Activated naive CD4-positive, alpha-beta T cell treated with anti-CD3 and anti-CD28 coated beads, Interleukin-2, amount 50 U/mL, for 24 hours (primary cell): Measurements from ENCODE around the gene ZKSCAN1.

ENCODE experiments used
- H3K27ac Mint-ChIP-seq: one replicate; pipeline ENCODE4 v1.8.0; 2021; ENCODE audit warnings: mild to moderate bottlenecking, mixed read lengths
- H3K27me3 Mint-ChIP-seq: one replicate; pipeline ENCODE4 v1.8.0; 2021; ENCODE audit warnings: mixed read lengths
- H3K36me3 Mint-ChIP-seq: one replicate; pipeline ENCODE4 v1.8.0; 2021; ENCODE audit warnings: mixed read lengths
- H3K4me1 Mint-ChIP-seq: one replicate; pipeline ENCODE4 v1.8.0; 2021; ENCODE audit warnings: mixed read lengths
- H3K4me3 Mint-ChIP-seq: one replicate; pipeline ENCODE4 v1.8.0; 2021; ENCODE audit warnings: mild to moderate bottlenecking, mixed read lengths
- H3K9me3 Mint-ChIP-seq: one replicate; pipeline ENCODE4 v1.8.0; 2021; ENCODE audit warnings: mixed read lengths

The ZKSCAN1 gene

GRCh38 chr7:100049441-100050291, 34.3 kb downstream of the ZKSCAN1 start, which contains the start of gene ZSCAN21:
ZSCAN21 (plus strand) TSS chr7:100049774; CDS start chr7:100057007, 7,233 bp downstream.
- Mint-ChIP-seq H3K27me3 (no peaks in the 10 kb centered on the region), H3K4me1 (peaks cover 15% of the 10 kb centered on the region), H3K36me3 (no peaks in the 10 kb centered on the region), H3K27ac (peak within 1 kb of the TSS; percentile 92), H3K9me3 (no peaks in the 10 kb centered on the region), H3K4me3 (peak within 1 kb of the TSS; percentile 93)

GRCh38 chr7:100051611-100052010, 36.2 kb downstream of the ZKSCAN1 start:
- no peaks in the 10 kb centered on the region for H3K27me3 Mint-ChIP-seq
- H3K36me3 Mint-ChIP-seq, result no peaks in the 10 kb centered on the region
- H3K4me1 Mint-ChIP-seq, result peaks cover 13% of the 10 kb centered on the region
- no peaks in the 10 kb centered on the region for H3K9me3 Mint-ChIP-seq
- peak overlapping the region; percentile 49 for H3K4me3 Mint-ChIP-seq
- H3K27ac Mint-ChIP-seq, result peak overlapping the region; percentile 30

- peaks cover 13% of the 10 kb centered on the region for H3K4me1 Mint-ChIP-seq
Measured at GRCh38 chr7:100053215-100053614, 37.8 kb downstream of the ZKSCAN1 start.

GRCh38 chr7:100057006-100057405, 41.6 kb downstream of the ZKSCAN1 start:
- Mint-ChIP-seq H3K4me1 (no peaks in the 10 kb centered on the region), H3K27ac (no peak overlapping the region), H3K36me3 (peaks cover 7% of the 10 kb centered on the region), H3K27me3 (no peaks in the 10 kb centered on the region), H3K9me3 (no peaks in the 10 kb centered on the region), H3K4me3 (no peak overlapping the region)

More at GRCh38 chr7:100053215-100053614, 37.8 kb downstream of the ZKSCAN1 start:
- H3K9me3 Mint-ChIP-seq, result no peaks in the 10 kb centered on the region
- H3K27me3 Mint-ChIP-seq, result no peaks in the 10 kb centered on the region
- H3K27ac Mint-ChIP-seq, result no peak overlapping the region
- peaks cover 2% of the 10 kb centered on the region for H3K36me3 Mint-ChIP-seq
- H3K4me3 Mint-ChIP-seq, result no peak overlapping the region

GRCh38 chr7:100059251-100059739, 43.9 kb downstream of the ZKSCAN1 start:
- Mint-ChIP-seq H3K27ac (no peak overlapping the region), H3K4me3 (no peak overlapping the region), H3K4me1 (no peaks in the 10 kb centered on the region), H3K36me3 (peaks cover 11% of the 10 kb centered on the region), H3K9me3 (no peaks in the 10 kb centered on the region), H3K27me3 (no peaks in the 10 kb centered on the region)

- no peak overlapping the region for H3K4me3 Mint-ChIP-seq
- peak overlapping the region; percentile 19 for H3K27ac Mint-ChIP-seq
- H3K27me3 Mint-ChIP-seq, result no peaks in the 10 kb centered on the region
- no peaks in the 10 kb centered on the region for H3K4me1 Mint-ChIP-seq
- no peaks in the 10 kb centered on the region for H3K9me3 Mint-ChIP-seq
- H3K36me3 Mint-ChIP-seq, result peaks cover 11% of the 10 kb centered on the region
Measured at GRCh38 chr7:100061518-100062193, 46.3 kb downstream of the ZKSCAN1 start.

GRCh38 chr7:100063376-100063775, 48.0 kb downstream of the ZKSCAN1 start:
- Mint-ChIP-seq H3K27me3 (no peaks in the 10 kb centered on the region), H3K36me3 (peaks cover 12% of the 10 kb centered on the region), H3K27ac (no peak overlapping the region), H3K9me3 (no peaks in the 10 kb centered on the region), H3K4me3 (no peak overlapping the region), H3K4me1 (no peaks in the 10 kb centered on the region)

- Mint-ChIP-seq H3K27me3 (no peaks in the 10 kb centered on the region), H3K9me3 (no peaks in the 10 kb centered on the region), H3K36me3 (peaks cover 10% of the 10 kb centered on the region), H3K27ac (no peak overlapping the region), H3K4me3 (no peak overlapping the region), H3K4me1 (no peaks in the 10 kb centered on the region)
Measured at GRCh38 chr7:100064162-100064561, 48.8 kb downstream of the ZKSCAN1 start.

- H3K4me1 Mint-ChIP-seq, result no peaks in the 10 kb centered on the region
- H3K27ac Mint-ChIP-seq, result no peak overlapping the region
- H3K9me3 Mint-ChIP-seq, result no peaks in the 10 kb centered on the region
- no peaks in the 10 kb centered on the region for H3K27me3 Mint-ChIP-seq
- H3K4me3 Mint-ChIP-seq, result no peak overlapping the region
- H3K36me3 Mint-ChIP-seq, result peaks cover 16% of the 10 kb centered on the region
Measured at GRCh38 chr7:100065452-100066186, 50.2 kb downstream of the ZKSCAN1 start.

- Mint-ChIP-seq H3K9me3 (peaks cover 8% of the 10 kb centered on the region), H3K27ac (no peak overlapping the region), H3K4me3 (no peak overlapping the region), H3K27me3 (no peaks in the 10 kb centered on the region), H3K36me3 (peaks cover 28% of the 10 kb centered on the region), H3K4me1 (no peaks in the 10 kb centered on the region)
Measured at GRCh38 chr7:100066953-100067352, 51.6 kb downstream of the ZKSCAN1 start.

GRCh38 chr7:100069991-100070390, 54.6 kb downstream of the ZKSCAN1 start:
- H3K27ac Mint-ChIP-seq, result no peak overlapping the region

GRCh38 chr7:100071018-100071723, 55.8 kb downstream of the ZKSCAN1 start:
- no peak overlapping the region for H3K27ac Mint-ChIP-seq
- H3K9me3 Mint-ChIP-seq, result peaks cover 13% of the 10 kb centered on the region
- H3K36me3 Mint-ChIP-seq, result peaks cover 47% of the 10 kb centered on the region
- no peaks in the 10 kb centered on the region for H3K4me1 Mint-ChIP-seq
- no peaks in the 10 kb centered on the region for H3K27me3 Mint-ChIP-seq
- H3K4me3 Mint-ChIP-seq, result no peak overlapping the region

More at GRCh38 chr7:100069991-100070390, 54.6 kb downstream of the ZKSCAN1 start:
- H3K4me3 Mint-ChIP-seq, result no peak overlapping the region
- H3K36me3 Mint-ChIP-seq, result peaks cover 38% of the 10 kb centered on the region
- no peaks in the 10 kb centered on the region for H3K27me3 Mint-ChIP-seq
- H3K4me1 Mint-ChIP-seq, result no peaks in the 10 kb centered on the region
- H3K9me3 Mint-ChIP-seq, result peaks cover 13% of the 10 kb centered on the region

GRCh38 chr7:100072462-100072861, 57.1 kb downstream of the ZKSCAN1 start:
- Mint-ChIP-seq H3K4me3 (no peak overlapping the region), H3K27me3 (no peaks in the 10 kb centered on the region), H3K4me1 (peaks cover 4% of the 10 kb centered on the region), H3K27ac (no peak overlapping the region), H3K9me3 (peaks cover 13% of the 10 kb centered on the region), H3K36me3 (peaks cover 51% of the 10 kb centered on the region)

- peaks cover 13% of the 10 kb centered on the region for H3K9me3 Mint-ChIP-seq
Measured at GRCh38 chr7:100074841-100075240, 59.4 kb downstream of the ZKSCAN1 start.

GRCh38 chr7:100075418-100075817, 60.0 kb downstream of the ZKSCAN1 start:
- Mint-ChIP-seq H3K9me3 (peaks cover 13% of the 10 kb centered on the region), H3K27me3 (no peaks in the 10 kb centered on the region), H3K36me3 (peaks cover 45% of the 10 kb centered on the region), H3K27ac (no peak overlapping the region), H3K4me3 (no peak overlapping the region), H3K4me1 (peaks cover 19% of the 10 kb centered on the region)

More at GRCh38 chr7:100074841-100075240, 59.4 kb downstream of the ZKSCAN1 start:
- no peak overlapping the region for H3K4me3 Mint-ChIP-seq
- H3K36me3 Mint-ChIP-seq, result peaks cover 49% of the 10 kb centered on the region
- no peak overlapping the region for H3K27ac Mint-ChIP-seq
- peaks cover 14% of the 10 kb centered on the region for H3K4me1 Mint-ChIP-seq
- H3K27me3 Mint-ChIP-seq, result no peaks in the 10 kb centered on the region
